HG02642 (cell line): Measurements from ENCODE around the gene TMEM213.

Experiments used
- ATAC-seq: cut with Tn5 transposase; IDR thresholded peaks from one replicate; pipeline ENCODE4 v1.9.1; 2021; ENCODE audit warnings: mild to moderate bottlenecking; ENCODE audit not compliant: unreplicated experiment, poor library complexity

The TMEM213 gene, protein sequence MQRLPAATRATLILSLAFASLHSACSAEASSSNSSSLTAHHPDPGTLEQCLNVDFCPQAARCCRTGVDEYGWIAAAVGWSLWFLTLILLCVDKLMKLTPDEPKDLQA

DNA sequence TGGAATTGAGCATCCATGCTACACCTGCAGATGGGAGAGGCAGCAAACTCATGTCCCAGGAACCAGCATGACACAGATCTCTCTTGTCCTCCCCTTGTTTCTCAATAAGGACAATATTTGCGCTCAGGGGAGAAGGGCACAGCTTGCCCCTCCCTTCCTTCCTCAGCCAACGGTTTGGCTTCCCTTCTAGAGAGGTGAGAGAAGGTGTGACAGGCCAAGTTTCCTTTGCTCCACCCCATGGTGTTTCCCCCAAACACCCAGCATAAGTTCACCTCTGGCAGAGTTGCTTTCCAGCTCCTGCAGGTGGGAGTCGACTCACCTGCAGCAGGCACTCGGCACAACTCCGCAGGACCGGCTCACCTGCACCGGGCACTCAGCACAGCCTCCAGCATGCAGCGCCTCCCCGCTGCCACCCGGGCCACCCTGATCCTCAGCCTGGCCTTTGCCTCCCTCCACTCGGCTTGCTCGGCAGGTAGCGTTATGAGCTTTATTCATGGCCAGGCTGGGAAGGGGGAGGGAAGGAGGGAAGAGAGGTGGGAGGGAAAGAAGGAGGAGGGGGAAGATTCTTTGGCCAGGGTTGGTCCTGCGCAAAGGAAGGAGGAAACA lies at the start of gene TMEM213, which contains the start of gene ATP6V0A4:
Gene TMEM213 (plus strand): TSS at position 280 of the 606 bp plus-strand sequence. CDS start 111 bp downstream, at position 391.
Gene ATP6V0A4 (minus strand): TSS at position 482 of the 606 bp plus-strand sequence. CDS start 26,949 bp downstream, outside the sequence.
- no peak for ATAC-seq

DNA sequence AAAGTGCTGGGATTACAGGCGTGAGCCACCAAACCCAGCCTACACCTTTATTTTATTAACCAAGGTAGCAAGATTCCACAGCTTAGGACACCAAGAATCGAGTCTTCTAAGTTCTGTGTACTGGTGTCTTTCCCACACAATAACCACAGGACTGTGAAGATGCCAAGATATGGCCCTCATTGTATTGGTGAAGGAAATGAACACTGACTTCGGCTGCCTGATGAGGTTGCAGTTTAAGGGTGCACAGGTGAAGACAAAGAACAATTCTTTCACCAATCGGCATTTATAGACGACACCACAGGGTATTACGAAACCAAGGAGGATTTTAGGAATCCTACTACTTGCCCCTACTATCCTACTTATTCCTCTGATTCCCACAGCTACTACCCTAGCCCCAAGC lies 49.1 kb upstream of the TMEM213 start:
- ATAC-seq, result no peak

DNA sequence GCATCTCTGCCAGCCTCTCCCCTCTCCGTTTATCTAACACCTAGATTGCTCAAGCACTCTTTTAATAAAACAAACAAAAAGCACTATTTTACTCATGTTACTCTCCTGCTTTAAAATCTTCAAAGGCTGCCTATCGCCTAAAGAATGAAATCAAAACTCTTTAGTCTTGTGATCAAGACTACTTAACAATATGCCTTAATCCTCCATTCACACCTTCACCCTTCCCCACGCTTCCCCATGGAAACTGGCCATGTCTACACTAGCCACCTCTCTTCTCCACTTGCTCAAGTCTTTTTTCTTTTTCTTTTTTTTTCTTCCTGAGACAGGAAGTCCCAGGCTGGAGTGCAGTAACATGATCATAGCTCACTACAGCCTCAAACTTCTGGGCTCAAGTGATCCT lies 47.8 kb upstream of the TMEM213 start:
- ATAC-seq, result no peak

DNA sequence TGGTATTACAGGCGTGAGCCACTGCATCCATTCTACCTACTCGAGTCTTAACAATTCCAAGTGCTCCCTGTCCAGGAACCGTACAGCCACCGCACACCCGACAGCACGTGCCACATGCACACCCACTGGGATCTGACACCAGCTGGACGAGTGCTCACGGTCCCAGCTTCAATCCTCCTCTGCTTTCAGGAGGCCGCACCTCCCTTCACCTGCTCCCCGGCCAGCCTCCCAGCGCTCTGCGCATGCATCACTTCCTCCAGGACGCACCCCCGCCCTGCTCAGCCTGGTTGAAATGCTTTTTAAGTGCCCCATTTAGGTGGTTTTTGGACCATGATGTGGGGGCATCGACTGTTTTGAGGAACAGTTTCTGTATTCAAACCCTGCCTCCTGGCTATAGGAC lies 47.3 kb upstream of the TMEM213 start:
- ATAC-seq, result no peak

DNA sequence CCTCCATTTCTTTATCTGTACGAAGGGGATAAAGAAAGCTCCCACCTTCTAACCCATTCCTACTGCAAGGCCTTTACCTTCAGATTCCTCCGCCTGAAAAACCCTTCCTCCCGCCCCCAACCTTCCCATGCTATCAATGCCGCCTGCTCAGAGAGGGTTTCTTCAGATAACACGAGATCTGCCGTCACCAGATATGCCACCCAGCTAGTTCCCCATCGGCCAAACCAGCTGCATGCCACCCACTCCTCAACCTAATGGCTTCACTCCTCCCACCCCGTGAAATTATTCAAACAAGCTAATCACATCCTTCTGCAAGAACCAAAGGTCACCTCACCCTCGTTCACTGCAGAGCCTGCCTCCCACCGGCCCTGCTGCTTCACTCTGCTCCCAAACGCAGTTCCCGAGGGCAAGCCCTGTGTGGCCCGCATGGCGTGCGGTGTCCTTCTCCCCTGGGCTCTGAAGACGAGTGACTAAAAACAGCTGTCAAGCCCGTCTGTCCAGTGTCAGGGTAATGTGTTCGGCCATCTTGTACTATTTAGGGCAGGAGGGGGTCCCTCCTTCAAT lies 46.8 kb upstream of the TMEM213 start:
- ATAC-seq, result no peak

DNA sequence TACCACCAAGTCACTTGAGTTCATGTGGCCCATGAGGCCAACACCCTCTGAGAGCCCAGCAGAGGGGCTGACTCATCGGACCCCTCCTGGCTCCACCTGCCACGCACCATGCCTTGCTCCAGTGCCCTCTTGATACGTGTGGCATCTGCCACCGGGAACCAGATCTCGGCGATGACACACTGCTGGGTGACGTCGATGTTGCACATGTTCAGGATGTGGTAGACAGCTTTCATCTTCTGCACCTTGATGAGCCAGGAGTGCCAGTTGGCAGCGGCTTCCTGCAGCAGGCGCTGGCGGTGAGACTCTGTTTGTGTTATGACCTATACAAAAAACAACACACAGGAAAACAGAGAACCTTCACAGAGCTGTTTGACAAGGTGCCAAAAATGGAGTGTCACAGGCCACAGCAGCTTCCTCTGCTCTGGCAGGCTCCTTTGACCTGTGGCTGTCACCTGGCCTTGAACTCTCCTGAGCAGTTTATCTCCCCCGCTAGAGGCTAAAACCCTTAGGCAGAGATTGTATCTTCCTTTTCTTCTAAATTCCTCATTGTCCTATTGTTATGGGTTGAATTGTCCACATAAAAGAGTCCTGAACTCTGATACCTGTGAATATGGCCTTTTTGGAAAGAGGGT lies 45.2 kb upstream of the TMEM213 start:
- ATAC-seq, result peak; percentile 68

DNA sequence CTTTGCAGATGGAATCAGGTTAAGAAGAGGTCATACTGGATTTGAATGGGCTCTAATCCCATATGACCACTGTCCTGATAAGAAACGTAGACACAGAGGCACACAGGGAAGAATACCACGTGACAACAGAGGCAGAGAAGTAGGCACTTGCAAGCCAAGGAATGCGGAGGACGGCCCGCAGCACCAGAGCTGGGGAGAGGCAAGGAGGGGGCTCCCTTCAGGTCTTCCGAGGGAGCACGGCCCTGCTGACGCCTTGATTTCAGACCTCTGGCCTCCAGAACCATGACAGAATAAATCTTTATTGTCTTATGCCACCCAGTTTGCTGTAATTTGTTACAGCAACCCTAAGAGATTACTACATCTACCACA lies 44.7 kb upstream of the TMEM213 start:
- ATAC-seq, result no peak

DNA sequence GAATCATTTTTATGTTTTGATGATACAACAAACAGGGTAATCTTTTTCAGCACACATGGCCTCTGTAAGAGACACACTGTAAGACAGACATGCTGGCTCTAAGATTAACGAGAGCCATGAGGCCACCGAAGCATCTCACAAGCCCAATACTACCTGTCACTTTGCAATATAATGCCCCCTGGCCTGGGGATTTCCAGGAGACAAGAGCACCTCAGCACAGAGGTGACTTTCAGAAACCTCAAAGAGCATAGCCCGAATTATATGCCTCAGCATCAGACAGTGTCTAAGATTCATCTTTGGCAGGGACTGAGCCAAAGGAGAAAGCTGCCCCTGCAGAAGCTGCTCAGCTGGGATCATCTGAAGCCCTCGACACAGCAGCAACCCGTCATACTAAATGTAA lies 44.2 kb upstream of the TMEM213 start:
- ATAC-seq, result no peak

DNA sequence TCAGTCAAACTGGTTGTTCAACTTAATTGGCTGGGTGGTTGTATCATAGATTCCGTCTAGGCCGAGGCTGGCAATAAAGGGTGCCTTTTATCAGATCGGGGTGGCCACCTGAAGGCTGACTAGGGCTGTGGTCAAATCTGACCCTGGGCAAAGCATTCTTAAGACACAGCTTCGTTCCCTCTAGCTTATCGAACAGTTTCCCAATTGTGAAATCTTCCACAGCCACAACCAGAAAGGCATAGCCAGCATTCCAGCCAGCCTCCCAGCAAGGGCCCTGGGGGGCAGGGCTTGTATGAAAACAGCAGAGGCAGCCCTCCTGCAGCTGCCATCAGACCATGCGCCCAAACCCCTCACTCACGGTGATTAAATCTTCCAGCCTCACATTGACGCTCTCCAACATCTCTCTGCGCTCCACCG lies 42.5 kb upstream of the TMEM213 start:
- ATAC-seq, result no peak

DNA sequence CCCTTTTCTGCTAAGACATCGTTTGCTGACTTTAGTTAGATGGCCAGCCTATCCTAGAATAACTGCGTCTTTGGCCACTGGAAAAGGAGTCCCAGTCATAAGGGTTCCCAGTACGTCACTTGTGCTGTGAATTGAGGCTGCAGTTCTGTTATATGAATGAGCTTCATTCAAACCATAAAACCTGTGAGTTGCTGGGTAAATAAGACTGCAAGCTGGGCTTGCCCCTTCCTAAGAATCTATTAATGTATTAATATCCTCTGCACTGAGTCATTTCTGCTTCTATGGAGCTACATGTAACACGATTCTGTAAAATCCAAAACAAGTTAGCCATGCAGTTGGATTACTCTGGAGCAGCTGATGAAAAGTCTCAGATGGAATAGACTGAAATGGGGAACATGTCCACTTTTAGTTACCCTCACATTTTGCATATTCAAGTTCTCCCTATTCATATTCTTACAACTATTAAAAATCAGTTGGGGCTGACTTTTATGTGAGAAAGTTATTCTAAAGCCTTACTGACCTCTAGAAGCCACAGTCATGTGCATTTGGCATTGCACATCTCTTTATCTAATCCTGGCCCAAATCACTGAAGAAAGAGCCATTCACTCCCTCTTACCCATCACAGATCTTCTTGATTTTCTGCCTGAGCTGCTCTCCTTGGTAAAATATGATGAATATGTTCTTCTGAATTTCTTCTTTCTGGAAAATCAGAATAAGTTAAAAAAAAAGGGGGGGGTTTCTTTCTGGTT lies 41.8 kb upstream of the TMEM213 start:
- no peak for ATAC-seq

DNA sequence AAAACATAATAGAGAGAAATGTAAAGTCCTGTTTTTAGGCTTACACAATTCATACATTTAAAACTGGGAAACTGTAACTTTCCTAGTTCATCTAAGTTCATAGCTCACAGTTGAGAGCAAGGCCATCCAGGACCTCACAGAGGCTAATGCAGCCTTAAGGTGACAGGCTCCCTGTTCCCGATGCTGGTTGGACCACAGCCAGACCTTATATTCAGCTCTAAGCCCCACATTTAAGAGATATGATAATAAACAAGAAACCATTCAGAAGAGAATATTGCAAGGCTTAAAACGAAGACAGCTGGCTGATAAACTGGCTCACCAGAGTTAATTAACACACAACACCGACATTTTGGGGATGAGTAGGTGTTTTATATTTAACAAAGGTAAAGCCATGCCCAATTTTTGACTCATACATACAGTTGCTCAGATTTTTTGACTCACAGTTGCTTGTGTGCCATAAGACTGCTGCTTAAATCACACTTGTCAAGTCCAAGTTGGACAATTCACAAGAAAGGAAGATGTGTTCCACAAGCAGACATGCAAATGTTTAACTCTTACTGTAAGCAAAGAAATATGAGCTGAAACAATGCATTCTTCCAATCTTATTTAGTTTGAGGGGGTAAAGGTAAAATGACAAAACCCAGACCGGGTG lies 41.1 kb upstream of the TMEM213 start:
- ATAC-seq, result no peak

DNA sequence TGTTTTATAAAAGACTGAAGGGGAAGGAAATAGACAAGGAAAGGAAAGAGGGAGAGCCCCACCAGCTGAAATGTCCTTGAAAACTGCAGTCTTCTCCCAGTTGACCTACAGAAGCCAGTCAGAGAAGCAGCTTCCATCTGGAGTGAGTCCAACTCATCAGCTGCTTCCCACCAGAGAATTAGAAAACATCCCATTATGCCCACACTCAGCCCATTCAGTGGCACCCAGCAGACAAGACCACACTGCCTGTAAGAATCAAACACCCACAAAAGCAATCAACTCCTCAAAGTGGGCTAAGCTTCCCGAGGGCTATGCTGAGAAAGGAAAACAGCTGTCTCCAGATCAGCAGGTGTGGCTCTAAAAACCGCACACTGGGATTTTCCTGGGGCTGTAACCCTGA lies 29.6 kb upstream of the TMEM213 start:
- no peak for ATAC-seq

DNA sequence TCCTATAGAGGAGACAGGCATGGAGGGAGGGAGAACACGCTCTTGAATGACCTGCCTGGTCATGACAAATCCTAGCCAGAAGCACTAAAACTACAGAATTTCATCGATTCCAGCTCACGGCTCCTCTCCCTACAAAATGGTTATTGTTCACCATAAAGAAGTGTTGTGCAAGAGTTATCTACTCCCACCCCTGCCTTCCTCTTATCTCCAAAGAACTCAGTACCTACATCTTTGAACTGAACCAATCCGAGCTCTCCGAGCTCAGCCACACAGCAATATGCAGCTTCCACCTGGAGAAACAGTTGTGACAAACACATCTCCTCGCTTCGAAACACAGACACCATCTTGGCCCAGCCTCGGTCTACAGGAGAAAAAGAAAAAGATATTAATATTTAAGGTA lies 26.9 kb upstream of the TMEM213 start:
- ATAC-seq, result no peak

DNA sequence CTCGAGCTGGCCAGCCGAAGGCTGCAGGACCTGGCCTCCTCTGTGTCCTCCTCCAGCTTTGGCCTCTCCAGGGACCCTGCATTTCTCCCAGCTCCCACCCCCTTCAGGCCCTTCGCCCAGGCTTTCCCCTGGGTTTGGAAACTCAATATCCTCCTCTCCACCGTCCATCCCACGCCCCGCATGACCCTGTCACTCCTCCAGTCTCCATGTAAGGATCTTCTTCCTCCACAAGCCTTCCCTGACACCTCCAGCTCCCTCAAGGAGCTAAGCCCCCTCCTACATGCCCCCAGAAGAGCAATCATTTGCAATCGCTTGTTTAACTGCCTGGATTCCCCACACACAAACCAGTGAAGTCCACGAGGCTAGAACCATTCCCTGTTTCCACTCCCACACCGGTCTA lies 24.6 kb upstream of the TMEM213 start:
- ATAC-seq, result no peak

DNA sequence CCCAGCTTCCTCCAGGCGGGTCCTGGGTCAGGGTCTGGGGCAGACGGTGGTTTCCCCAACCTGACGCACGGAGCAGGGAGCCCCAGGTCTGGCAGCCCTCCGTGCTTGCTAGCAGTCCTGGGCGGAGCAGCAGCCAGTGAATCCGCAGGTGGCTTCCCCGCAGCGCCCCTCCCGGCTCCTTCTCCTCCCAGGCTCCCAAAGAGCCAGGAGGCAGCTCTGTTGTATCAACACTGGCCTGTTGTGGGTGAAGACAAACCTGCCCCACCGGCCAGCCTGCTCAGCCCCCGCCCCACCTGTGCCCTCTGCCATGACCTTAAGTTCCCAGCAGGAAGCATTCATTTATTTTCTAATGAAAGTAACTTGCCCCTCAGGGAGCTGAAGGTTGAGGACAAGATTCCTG lies 24.0 kb upstream of the TMEM213 start:
- ATAC-seq, result no peak

DNA sequence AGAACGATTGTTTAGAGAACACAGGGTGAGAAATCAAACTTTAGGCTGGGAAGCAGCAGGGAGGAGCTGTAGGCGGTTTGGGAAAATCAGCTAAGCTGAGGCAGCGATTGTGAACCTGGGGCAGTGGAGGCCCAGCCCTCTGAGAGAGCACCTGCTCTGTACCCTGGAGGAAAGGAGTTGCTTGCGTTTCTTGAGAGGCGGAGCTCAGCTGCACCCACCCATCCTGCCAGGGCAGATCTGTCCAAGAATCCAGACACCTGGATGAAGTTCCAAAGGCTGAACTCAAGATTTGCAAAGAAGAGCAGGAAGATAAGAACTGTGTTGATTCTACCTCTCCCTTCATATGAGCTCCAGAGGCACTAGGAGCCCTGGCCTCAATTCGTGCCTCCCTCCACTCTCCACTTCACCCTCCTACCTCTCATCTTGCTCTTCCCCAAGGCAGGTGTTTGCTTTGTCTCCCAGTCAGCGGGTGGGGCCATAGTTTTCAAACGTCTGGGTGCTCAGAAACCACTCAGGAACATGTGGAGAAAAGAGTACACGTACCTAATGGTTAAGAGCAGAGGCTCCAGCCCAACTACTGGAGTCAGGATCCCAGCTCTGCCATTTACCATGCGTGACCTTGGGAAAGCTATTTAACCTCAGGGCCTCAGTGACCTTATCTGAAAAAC lies 21.5 kb upstream of the TMEM213 start:
- no peak for ATAC-seq

DNA sequence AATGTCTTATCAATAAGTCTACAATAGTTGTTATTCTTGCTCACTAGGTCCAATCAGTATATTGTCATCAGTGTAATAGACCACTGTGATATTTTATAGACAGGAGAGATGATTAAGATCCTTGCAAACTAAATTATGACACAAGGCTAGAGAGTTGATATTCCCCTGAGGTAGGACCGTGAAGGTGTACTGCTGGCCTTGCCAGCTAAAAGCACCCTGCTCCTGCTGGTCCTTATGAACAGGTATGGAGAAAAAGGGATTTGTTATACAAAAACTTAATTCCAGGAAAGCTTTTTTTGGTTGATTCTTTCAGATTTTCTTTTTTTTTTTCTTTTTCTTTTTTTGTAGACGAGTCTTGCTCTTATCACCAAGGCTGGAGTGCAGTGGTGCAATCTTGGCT lies 16.8 kb upstream of the TMEM213 start:
- no peak for ATAC-seq

DNA sequence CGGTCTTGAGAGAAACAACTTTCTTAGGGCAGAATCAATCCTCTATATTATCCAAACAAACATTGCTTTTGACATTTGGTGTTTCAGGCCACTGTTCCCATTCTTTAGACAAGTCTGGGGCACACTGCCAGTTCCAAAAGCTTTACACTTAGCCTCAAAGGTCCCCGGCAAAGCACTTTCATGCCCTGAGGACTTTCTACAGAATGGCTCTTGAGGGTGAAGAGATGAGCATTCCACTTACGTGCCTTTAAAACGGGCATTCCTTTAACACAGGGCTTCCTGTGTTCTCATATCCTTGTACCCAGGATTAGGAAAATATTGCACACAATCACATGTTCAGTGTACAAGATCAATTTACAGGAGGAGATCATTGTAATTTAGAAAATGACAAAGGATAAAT lies 13.1 kb upstream of the TMEM213 start:
- ATAC-seq, result no peak

DNA sequence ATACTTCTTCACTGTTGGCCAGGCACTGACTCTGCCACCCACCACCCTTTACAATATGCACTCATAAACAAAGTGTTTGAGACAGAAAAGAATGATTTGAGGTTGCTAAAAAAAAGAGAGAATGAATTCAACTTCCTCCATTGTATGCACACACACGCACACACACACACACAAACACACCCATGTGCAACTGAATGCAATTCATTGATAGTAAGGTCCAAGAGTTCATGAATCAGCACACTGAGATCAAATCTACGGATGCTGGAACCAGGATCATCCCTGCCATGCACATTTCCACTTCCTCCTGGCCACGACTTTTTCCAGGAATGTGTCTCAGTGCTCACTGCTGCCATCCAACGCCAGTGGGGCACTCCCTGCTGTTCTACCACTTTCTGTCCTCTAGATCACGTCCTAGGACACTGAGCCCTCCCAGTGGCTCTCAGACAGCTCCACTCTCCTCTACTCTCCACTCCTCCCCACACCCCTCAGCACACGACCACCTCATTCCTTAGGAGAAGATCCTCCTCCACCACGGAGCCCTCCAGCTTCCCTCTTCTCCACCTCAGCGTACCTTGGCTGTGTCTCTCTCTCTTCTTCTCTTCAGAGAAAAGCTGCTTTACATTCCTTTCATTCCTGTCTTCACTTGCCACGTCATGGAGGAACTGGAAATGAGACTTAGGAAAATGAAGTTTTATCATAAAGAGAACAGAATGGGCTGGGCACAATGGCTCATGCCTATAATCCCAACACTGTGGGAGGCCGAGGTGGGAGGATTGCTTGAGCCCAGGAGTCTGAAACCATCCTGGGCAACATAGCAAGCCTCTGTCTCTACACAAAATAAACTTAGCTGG lies 12.0 kb upstream of the TMEM213 start:
- no peak for ATAC-seq
